GM12874 (cell line): ENCODE data around the gene PRG2.
A peak's percentile ranks its signal among the peaks of the same experiment; 100 is the strongest.

Experiments
- CTCF ChIP-seq: IDR thresholded peaks from 2 replicates; pipeline ENCODE4 v1.5.1; 2011; ENCODE audit warnings: low read depth, mild to moderate bottlenecking, control low read depth, low read length, moderate library complexity; ENCODE audit not compliant: insufficient read depth

Gene PRG2

GRCh38 chr11:57430952-57431351, 40.5 kb upstream of the PRG2 start:
- 0 out of 2 replicates have a peak, but pooled peaks have one; percentile 6 for TF ChIP-seq CTCF

GRCh38 chr11:57429946-57430345, 39.5 kb upstream of the PRG2 start:
- no peak for TF ChIP-seq CTCF

GRCh38 chr11:57428643-57429042, 38.2 kb upstream of the PRG2 start:
- no peak for TF ChIP-seq CTCF

- TF ChIP-seq CTCF = no peak
Observed at GRCh38 chr11:57427727-57428082, 37.3 kb upstream of the PRG2 start.

- TF ChIP-seq CTCF = no peak
Observed at GRCh38 chr11:57426929-57427726, 36.7 kb upstream of the PRG2 start, which contains the start of gene SLC43A3. SLC43A3 (minus strand) TSS chr11:57427121; CDS start chr11:57426172, 949 bp downstream.

- TF ChIP-seq CTCF = no peak
Observed at GRCh38 chr11:57426439-57426928, 36.0 kb upstream of the PRG2 start.

GRCh38 chr11:57425565-57426438, 35.4 kb upstream of the PRG2 start:
- TF ChIP-seq CTCF = no peak
